ENCODE measurements around the gene PGLYRP1. TPM values are rescaled to one million over a fixed set of nuclear protein-coding genes. Genes with fewer than 3 reads are reported as not detected.

The PGLYRP1 gene
- total RNA-seq, 1 donor from 2014 or later = not detected

DNA sequence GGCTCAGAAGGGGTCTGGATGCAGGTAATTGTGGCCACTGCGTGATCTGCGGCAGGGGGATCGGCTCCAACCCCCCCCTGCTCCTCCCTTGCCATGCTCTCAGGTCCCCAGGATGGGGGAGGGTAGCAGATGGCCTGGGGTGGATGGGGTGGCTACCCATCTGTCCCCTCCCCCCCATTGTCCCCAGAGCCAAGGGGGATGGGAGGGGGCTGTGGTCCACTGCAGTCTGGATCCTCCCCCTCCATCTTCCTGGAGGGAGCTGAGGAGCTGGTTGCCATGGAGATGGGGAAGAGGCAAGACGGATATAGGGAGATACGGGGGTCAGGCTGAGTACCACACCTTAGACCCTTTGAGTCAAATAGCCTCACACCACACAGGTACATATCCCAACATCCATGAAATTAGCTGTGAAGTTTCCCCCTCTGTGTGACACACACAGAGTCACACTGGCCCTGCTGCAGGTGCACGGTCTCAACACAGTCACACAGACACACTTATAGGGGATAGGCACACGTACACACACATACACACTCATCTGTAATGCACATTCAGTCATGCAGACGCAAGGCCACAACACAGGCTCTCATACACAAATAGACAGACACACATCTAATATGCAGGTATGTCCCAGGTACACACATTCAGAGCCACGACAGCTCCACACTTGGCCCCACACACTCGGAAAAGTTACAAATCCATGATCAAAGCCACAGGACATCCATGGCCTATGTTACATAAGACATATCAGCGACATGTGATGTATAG, 47.4 kb downstream of the PGLYRP1 start:
- Mint-ChIP-seq H3K27ac (ENCODE audit: unreplicated experiment) (no peak overlapping the region), H3K27me3 (ENCODE audit: unreplicated experiment) (peaks cover 63% of the 10 kb centered on the region)

DNA sequence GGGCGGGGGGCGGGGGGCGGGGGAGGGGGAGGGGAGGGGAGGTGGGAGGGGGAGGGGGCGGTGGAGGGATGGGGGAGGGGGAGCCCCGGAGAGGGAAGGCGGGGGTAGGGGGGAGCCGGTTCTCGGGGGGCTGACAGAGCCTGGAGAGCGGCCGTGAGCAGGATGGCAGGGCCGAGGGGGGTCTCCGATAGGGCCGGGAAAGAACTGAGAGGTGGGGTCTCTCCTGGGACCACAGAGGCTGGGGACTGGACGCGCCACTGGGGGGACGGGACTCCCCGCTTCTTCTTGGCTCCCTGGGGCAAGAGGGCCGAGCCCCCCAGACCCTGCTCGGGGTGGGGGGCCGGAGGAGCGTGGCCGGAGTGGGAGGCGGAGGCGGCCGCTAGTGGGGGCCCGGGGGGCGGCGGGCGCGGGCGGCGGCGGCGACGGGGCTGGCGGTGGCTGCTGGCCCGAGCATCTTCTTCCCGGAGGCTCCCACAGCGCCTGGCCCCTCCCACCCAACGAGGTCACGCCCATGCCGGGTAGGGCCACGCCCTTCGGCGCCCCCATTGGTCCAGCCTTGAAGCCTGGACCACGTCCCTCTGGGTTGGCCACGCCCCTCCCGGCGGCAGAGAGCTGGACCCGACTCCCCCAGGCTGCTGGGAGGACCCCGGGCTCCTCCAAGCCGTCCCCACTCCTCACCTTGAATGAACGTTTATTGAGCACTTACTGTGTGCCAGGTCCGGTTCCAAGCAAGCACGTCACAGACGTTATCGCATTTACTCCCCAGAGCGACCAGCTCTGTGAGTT, 49.1 kb downstream of the PGLYRP1 start, which contains the start of gene NOVA2:
Gene NOVA2 (minus strand): TSS at position 313 of the 786 bp plus-strand sequence. CDS start 514 bp downstream, outside the sequence.
- H3K27ac Mint-ChIP-seq (ENCODE audit: unreplicated experiment) = no peak within 1 kb of the TSS
- H3K27me3 Mint-ChIP-seq (ENCODE audit: unreplicated experiment) = peaks cover 72% of the 10 kb centered on the region
- no peak for DNase-seq (ENCODE audit: extremely low spot score, unreplicated experiment)
- H3K9me3 Mint-ChIP-seq (ENCODE audit: unreplicated experiment) = no peaks in the 10 kb centered on the region
- H3K36me3 Mint-ChIP-seq (ENCODE audit: unreplicated experiment) = no peaks in the 10 kb centered on the region
- peak within 1 kb of the TSS; percentile 35 for H3K4me3 Mint-ChIP-seq (ENCODE audit: unreplicated experiment)
- no peak for TF ChIP-seq CTCF (IDR thresholded peaks at IDR 0.05)
- H3K4me1 Mint-ChIP-seq (ENCODE audit: unreplicated experiment) = peaks cover 4% of the 10 kb centered on the region

More for the DNA sequence above, 47.4 kb downstream of the PGLYRP1 start:
- H3K4me3 Mint-ChIP-seq (ENCODE audit: unreplicated experiment) = no peak overlapping the region
- peaks cover 4% of the 10 kb centered on the region for H3K4me1 Mint-ChIP-seq (ENCODE audit: unreplicated experiment)
- DNase-seq (ENCODE audit: extremely low spot score, unreplicated experiment) = no peak
- no peak for TF ChIP-seq CTCF (IDR thresholded peaks at IDR 0.05)
- H3K9me3 Mint-ChIP-seq (ENCODE audit: unreplicated experiment) = no peaks in the 10 kb centered on the region
- H3K36me3 Mint-ChIP-seq (ENCODE audit: unreplicated experiment) = no peaks in the 10 kb centered on the region

DNA sequence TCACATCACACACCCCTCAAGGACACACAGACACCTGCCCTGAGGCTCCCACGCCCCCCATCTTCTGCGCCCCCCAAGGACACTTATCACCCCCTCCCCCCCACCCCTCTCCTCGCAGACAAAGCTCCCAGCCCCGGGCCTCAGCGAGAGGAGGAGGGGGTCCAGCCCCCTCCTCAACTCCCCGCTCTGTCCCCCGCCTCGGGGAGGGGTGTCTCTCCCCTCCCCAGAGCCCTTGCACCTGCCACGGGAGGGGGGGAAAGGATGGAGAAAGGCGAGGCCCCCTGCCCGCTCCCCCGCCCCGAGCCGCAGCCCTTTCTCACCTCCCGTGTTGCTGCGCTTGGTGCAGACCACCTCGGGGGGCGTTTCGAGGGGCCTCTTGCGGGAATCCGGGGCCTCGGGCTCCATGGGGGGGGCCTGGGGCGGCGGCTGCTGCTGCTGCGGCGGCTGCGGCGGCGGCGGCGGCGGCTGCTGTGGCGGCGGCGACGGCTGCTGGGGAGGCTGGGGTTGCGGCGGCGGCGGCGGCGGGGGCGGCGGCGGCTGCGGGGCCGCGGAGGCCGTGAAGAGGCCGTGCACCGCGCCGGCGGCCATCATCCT, 49.8 kb downstream of the PGLYRP1 start:
- peaks cover 4% of the 10 kb centered on the region for H3K4me1 Mint-ChIP-seq (ENCODE audit: unreplicated experiment)
- no peak for TF ChIP-seq CTCF (IDR thresholded peaks at IDR 0.05)
- no peak overlapping the region for H3K4me3 Mint-ChIP-seq (ENCODE audit: unreplicated experiment)
- DNase-seq (ENCODE audit: extremely low spot score, unreplicated experiment) = no peak
- H3K27me3 Mint-ChIP-seq (ENCODE audit: unreplicated experiment) = peaks cover 68% of the 10 kb centered on the region
- H3K9me3 Mint-ChIP-seq (ENCODE audit: unreplicated experiment) = no peaks in the 10 kb centered on the region
- H3K36me3 Mint-ChIP-seq (ENCODE audit: unreplicated experiment) = no peaks in the 10 kb centered on the region
- no peak overlapping the region for H3K27ac Mint-ChIP-seq (ENCODE audit: unreplicated experiment)

- DNase-seq (ENCODE audit: extremely low spot score, unreplicated experiment) = no peak
- no peak for TF ChIP-seq CTCF (IDR thresholded peaks at IDR 0.05)
- Mint-ChIP-seq H3K4me1 (ENCODE audit: unreplicated experiment) (peaks cover 4% of the 10 kb centered on the region), H3K36me3 (ENCODE audit: unreplicated experiment) (no peaks in the 10 kb centered on the region), H3K9me3 (ENCODE audit: unreplicated experiment) (no peaks in the 10 kb centered on the region), H3K27me3 (ENCODE audit: unreplicated experiment) (peaks cover 64% of the 10 kb centered on the region), H3K4me3 (ENCODE audit: unreplicated experiment) (no peak overlapping the region), H3K27ac (ENCODE audit: unreplicated experiment) (no peak overlapping the region)
Measured at GRCh38 chr19:45972081-45972946, 50.5 kb downstream of the PGLYRP1 start.

All from osteocyte (in vitro differentiated cells).